ENCODE data around the gene RAP2B. TPM values are rescaled to one million over a fixed set of nuclear protein-coding genes. Genes with fewer than 3 reads are reported as not detected.

Gene RAP2B
- total RNA-seq, 1 experiment from 2014 or later, result 18.2 TPM

DNA sequence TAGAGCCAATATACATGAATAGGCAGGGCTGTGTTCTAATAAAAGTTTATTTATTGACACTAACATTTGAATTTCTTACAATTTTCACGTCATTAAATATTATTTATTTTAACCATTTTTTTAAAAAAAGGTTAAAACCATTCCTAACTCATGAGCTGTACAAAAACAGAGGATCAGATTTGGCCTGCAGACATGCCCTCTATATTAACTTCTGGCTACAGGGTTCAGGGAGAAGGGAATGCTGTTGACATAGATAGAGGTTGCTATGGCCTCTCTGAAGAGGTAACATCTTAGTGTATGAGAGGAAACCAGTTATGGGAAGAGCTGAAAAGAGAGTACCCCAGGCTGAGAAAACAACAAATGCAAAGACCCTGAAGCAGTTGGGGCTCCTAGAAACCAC, 19.1 kb upstream of the RAP2B start:
- no peak overlapping the region for H3K23ac ChIP-seq (ENCODE audit: insufficient read length, low read depth, low read length)
- Mint-ChIP-seq H3K4me3 (no peak overlapping the region), H3K27ac (no peak overlapping the region), H3K27me3 (ENCODE audit: low read depth) (no peaks in the 10 kb centered on the region), H3K36me3 (ENCODE audit: insufficient read depth in 1 of 3, low read depth in 3 of 3) (no peaks in the 10 kb centered on the region), H3K4me1 (peaks cover 0 to 5% of the 10 kb centered on the region in 2 experiments; a peak in 3 of 4 replicates), H3K9me3 (no peaks in the 10 kb centered on the region)
- H3K27ac ChIP-seq (ENCODE audit: insufficient read length, low read depth, low read length), result no peak overlapping the region
- no peak overlapping the region for H3K18ac ChIP-seq (ENCODE audit: insufficient read length, low read depth, low read length)
- H2BK20ac ChIP-seq (ENCODE audit: low read depth, low read length, poor library complexity, severe bottlenecking), result no peak overlapping the region
- no peaks in the 10 kb centered on the region for H3K4me1 ChIP-seq (ENCODE audit: insufficient read depth, low read length)
- no peaks in the 10 kb centered on the region for H3K79me1 ChIP-seq (ENCODE audit: insufficient read depth, low read depth, low read length, poor library complexity, severe bottlenecking)
- H2BK120ac ChIP-seq (ENCODE audit: low read depth, low read length, poor library complexity, severe bottlenecking), result no peak overlapping the region
- H2BK12ac ChIP-seq (ENCODE audit: insufficient read length, low read depth, low read length), result no peak overlapping the region
- H3K79me2 ChIP-seq (ENCODE audit: insufficient read depth, low read length), result no peaks in the 10 kb centered on the region
- H4K8ac ChIP-seq (replicated peaks; ENCODE audit: insufficient read length, low read depth, low read length), result no peak overlapping the region
- no peak overlapping the region for H3K4me2 ChIP-seq (ENCODE audit: insufficient read depth, insufficient read length, low read length)
- no peak overlapping the region for H2BK5ac ChIP-seq (ENCODE audit: insufficient read length, low read length)
- no peak overlapping the region for H4K91ac ChIP-seq (ENCODE audit: insufficient read length, low read depth, low read length)
- H3K4ac ChIP-seq (ENCODE audit: low read depth, low read length), result no peak overlapping the region
- no peaks in the 10 kb centered on the region for H3K27me3 ChIP-seq (ENCODE audit: insufficient read depth, low read length)
- DNase-seq, result no peak
- H3T11ph ChIP-seq (ENCODE audit: low read length), result no peak overlapping the region
- H3K9ac ChIP-seq (ENCODE audit: extremely low read depth, insufficient read length, low read length), result no peak overlapping the region
- H2AK5ac ChIP-seq (ENCODE audit: insufficient read length, low read length), result no peak overlapping the region
- H4K20me1 ChIP-seq (ENCODE audit: control insufficient read depth, insufficient read depth, insufficient read length), result no peaks in the 10 kb centered on the region
- no peak overlapping the region for H2AFZ ChIP-seq (ENCODE audit: low read length)
- no peak overlapping the region for H4K5ac ChIP-seq (ENCODE audit: insufficient read length, low read depth, low read length)
- no CpG with 5 or more reads among the region's 1 CpG for WGBS (ENCODE audit: extremely low coverage, insufficient read length, low lambda C conversion rate)
- no peaks in the 10 kb centered on the region for H3K23me2 ChIP-seq (ENCODE audit: insufficient read length, low read depth, low read length, poor library complexity, severe bottlenecking)
- TF ChIP-seq, protein P1, sequence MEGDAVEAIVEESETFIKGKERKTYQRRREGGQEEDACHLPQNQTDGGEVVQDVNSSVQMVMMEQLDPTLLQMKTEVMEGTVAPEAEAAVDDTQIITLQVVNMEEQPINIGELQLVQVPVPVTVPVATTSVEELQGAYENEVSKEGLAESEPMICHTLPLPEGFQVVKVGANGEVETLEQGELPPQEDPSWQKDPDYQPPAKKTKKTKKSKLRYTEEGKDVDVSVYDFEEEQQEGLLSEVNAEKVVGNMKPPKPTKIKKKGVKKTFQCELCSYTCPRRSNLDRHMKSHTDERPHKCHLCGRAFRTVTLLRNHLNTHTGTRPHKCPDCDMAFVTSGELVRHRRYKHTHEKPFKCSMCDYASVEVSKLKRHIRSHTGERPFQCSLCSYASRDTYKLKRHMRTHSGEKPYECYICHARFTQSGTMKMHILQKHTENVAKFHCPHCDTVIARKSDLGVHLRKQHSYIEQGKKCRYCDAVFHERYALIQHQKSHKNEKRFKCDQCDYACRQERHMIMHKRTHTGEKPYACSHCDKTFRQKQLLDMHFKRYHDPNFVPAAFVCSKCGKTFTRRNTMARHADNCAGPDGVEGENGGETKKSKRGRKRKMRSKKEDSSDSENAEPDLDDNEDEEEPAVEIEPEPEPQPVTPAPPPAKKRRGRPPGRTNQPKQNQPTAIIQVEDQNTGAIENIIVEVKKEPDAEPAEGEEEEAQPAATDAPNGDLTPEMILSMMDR (conservative IDR thresholded peaks at IDR 0.05), result no peak
- no peak overlapping the region for H3K14ac ChIP-seq (ENCODE audit: insufficient read depth, low read length)
- H2BK15ac ChIP-seq (ENCODE audit: low read depth, low read length), result no peak overlapping the region
- H3K56ac ChIP-seq (ENCODE audit: insufficient read length, low read depth, low read length), result no peak overlapping the region
- H3K9me3 ChIP-seq (ENCODE audit: control insufficient read depth, low read depth, low read length), result no peaks in the 10 kb centered on the region

All from H9 (cell line).